GM19239 (cell line): ENCODE measurements around the gene TNNI3K.

Experiments used
- DNase-seq: peaks from one replicate; pipeline ENCODE4 v3.0.0; 2011; ENCODE audit warnings: low spot score; ENCODE audit not compliant: insufficient read length
- FAIRE-seq: peaks from 2 replicates; lab custom pipeline; 2011; peaks lifted over from hg19 to GRCh38; lab: Jason Lieb, UNC

Gene TNNI3K

DNA sequence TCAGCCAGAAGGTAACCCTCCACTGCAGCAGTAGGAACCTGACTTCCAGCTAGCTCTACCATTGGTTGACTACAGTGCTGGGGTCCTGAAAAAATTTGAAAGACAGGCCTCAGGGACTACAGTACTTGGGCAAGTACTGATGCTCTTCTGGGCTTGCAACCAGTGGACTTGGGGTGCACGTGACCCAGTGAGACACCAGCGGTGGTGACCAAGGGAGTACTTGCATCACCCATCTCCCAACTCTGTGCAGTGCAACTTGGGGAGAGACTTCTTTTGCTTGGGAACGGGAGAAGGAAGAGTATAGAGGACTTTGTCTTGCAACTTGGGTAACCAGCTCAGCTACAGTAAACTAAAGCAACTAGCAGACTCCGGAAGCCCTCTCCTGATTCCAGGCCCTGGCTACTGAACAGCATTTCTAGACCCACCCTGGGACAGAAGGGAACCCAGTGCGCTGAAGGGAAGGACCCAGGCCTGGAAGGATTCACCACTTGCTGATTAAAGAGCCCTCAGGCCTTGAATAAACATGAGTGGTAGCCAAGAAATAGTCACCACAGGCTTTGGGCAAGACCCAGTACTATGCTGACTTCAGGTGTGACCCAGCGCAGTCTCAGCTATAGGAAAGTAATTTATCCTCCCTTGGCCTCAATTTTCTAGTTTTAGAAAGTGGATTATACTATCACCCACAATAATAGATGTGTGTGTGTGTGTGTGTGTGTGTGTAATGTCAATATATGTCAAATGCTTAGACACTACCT is 45.6 kb downstream of the TNNI3K start:
- DNase-seq (no peak), FAIRE-seq (no peak)

DNA sequence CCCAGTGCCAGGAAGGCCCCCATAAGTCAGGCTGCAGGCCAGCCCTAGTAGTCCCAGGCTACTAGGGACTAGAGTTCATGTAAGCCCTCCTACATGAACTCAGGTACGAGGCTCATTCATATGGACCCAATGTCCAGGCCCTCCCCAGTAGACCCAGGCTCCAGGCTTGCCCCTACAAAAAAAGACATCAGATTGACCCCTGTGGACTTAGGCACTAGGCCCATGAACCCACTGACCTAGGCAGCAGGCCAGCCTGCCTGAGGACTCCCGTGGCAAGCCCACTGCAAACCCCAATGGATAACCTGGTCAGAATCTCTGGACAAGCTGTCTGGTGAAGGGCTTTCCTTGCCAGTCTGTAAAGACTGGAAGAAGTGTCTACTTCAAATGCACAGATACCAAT is 51.2 kb downstream of the TNNI3K start:
- FAIRE-seq (no peak), DNase-seq (no peak)

DNA sequence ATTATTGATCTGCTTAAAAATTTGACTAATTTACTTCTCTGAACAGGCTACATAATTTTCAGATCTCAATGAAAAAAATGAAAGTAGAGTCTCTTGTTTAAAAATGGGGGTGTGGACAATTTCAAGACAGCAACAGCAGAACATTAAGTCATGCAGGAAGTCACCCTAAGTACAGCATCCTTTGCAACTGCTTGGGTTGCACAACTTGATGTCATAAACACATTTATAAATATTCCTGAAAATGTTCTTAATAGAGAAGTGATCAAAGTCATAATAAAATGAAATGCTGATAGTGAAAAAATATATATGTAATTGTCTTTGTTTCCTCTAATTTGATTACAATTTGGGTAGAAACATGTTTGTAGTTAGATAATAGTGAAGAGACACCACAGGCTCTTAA is 79.3 kb downstream of the TNNI3K start:
- no peak for FAIRE-seq
- DNase-seq, result no peak

DNA sequence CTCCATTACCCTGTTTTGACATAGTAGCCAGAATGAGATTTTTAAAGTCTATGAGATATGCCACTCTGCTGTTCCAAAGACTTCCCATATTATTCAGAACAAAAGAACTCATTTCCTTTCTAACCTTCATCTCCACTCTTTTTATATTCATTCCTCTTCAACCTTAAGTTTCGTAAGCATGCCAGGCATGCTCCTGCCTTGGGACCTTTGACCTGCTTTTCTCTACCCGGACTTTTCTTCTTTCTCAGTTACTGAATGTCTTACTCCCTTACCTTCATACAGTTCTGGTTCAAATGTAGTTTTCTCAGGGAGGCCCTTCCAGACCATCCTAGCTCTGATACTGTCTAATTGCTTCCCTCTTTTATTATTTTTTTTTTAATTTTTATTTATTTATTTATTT is 81.1 kb downstream of the TNNI3K start:
- DNase-seq (no peak), FAIRE-seq (no peak)

DNA sequence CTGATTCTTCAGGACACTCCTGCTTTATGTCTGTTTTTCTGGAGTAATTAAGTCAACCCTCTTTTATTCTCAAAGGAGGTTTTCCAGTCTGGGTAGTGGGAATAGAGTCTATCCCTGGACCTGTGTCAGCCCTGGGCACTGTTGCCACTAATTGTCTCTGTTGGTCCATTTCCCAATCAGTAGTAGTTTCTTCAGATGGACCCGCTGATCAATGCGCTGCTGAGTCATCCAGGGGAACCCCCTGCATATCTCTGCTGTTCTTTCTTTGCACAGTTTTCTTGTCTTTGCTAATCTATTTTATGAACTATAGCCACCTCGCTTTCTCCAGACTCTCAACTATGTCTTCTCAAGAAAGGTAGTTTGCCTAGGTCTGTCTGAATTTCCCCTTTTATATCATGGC is 82.5 kb downstream of the TNNI3K start:
- FAIRE-seq, result no peak

DNA sequence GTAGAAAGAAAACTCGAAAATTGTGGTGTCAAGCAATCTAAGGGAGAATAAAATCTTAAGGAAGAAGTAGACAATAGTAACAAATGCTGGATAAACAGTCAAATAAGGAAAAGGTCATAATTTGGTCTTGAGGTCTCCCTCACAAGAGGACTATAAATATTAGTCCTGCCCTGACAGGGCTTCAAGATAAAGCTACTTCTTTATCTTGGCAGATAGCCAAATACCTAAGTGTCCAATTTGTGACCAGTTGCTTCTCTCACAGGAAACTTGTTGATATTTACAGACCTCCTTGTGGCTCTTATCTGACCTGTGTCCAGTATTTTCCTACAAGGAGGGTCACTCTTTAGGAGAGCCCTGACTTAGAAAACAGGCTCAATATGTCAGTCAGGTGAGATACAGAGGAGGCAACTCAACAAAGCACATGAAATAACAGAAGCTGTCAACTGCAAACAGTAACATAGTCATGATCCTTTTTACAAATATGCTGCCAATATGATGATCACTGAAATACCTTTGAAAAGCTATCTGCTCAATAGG is 88.8 kb downstream of the TNNI3K start:
- FAIRE-seq, result no peak
- DNase-seq, result no peak

More for the DNA sequence above, 82.5 kb downstream of the TNNI3K start:
- no peak for DNase-seq

DNA sequence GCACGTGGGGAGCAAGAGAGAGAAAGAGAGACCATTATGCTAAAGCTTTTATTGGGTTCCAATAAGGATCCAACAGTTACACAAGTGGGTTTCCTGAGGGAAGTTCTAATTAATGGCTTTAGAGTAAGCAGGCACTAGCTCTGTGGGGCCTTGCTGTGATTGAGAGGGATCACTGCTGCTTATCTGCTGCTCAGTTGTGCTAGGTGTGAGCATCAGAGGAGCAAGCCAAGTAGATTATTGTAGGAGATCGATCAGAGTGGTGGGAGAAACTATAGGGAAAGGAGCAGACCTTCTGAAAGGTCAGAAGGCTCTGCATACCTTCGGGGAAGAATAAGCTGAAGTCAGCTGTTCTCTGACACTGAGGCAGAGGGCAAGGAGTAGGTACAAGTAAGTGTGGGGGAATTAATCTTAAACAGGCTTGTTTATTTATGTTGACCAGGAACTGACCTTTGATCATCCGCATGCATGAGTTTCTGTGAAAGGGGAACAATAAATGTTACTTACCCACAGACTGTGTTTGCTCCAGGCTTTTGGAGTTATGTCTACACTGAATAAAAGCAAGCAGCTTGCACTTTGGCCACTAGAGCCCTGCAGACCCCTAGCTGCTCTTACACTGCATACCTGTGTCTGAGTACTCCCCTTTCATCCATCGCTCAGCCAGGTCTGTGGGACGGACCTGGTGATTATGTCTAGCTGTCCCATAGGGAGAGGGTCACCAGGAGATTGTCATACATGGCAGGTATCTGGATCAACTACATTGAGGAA is 89.7 kb downstream of the TNNI3K start:
- no peak for FAIRE-seq
- no peak for DNase-seq

DNA sequence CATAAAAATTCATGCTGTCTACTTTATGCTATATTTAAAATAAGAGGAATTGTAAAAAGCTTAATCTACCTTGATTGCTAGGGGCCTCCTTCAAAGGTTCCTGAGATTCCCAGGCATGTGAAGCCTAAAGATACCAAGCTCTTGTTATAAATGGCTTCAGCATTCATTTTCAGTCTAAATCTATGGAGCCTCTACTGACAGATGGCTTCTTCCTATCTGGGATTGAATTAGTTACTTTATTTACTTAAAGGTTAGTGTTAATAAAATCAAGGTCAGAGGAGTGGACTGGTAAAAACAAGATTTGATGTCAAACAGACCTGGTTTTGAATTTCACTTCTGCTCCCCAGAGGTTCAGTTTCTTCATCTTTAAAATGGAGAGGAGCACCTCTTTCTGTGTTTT is 93.7 kb downstream of the TNNI3K start:
- FAIRE-seq, result no peak
- no peak for DNase-seq

DNA sequence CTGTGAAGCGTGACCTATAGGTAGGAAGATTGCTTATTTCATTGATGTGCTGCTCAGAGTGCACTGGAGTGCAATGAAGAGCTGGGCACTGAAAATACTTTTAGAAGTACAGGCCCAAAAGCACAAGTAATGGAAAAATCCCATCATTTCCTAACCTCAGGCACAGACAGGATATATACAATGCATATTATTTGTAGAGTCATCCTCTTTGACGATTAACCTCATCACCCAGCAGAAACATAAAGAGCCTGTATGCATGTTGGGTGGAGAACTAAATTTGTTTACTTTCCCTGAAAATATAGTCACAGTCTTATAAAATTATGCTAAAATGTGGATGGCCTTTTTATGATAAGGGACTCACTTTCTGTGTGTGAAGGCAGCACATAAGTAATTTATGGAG is 98.1 kb downstream of the TNNI3K start:
- FAIRE-seq (no peak), DNase-seq (no peak)

DNA sequence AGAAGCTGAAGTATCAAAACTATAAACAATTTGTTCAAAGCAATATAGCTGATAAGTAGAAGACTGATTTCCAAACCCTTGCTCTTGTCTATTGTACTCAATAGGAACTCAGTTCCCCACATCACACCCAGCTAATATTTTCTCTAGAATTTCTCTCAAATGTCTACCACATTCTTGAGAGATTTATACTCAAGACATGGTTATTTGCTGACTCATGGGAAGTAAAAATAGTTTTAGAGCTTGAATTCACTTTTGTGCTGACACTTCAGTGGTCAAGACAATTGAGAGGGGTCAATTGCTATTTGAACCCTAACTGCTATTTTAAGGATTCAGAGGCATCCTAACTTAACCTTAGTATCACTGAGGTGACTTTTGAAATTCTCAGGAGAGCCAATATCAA is 99.0 kb downstream of the TNNI3K start:
- FAIRE-seq (no peak), DNase-seq (no peak)

DNA sequence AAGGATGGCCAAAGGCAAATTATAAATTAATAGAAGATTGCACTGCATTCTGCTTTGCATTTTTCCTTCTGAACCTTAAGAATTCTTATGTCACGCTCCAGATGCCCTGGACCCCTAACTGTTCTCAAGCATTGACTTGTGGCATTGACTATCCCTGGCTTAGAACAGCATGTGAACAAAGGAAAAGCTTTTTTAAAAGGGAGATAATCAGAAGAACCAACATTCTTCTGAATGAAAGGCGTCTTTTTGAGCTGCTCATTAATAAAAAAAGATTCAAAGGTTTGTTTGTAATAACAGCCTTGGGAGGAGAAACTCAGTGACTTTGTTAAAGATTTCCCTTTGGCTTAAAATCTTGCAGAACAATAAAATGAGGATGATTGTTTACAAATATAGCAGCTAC is 105.5 kb downstream of the TNNI3K start:
- DNase-seq (no peak), FAIRE-seq (no peak)

DNA sequence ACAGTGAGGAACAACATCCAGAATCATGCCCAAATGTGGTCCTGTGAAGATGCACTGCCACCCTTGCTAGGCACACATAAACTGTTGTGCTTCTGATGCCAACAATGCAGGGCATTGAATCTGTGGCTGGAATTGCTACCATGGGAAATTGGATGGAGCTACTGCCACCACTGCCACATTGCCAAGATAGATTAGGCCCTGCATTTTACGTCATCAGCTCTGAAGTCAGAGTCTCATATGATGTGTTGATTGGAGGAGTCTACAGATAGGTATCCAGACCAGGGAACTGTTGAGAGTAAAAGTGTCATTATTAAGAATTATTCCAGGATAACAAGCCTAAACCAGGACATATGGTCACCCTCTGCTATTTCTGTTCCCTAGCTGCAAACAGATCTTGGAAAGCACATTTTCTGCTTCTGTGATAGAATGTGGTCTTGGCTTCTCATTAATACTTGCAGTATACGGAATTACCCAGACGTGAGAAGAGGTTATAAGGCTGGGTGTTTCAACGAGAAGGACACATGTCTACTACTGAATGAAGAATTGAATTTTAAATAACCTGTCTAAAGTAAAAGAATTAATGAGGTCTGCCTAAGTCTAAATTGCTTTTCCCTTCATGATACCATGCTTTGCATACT is 106.6 kb downstream of the TNNI3K start:
- DNase-seq (no peak), FAIRE-seq (no peak)

DNA sequence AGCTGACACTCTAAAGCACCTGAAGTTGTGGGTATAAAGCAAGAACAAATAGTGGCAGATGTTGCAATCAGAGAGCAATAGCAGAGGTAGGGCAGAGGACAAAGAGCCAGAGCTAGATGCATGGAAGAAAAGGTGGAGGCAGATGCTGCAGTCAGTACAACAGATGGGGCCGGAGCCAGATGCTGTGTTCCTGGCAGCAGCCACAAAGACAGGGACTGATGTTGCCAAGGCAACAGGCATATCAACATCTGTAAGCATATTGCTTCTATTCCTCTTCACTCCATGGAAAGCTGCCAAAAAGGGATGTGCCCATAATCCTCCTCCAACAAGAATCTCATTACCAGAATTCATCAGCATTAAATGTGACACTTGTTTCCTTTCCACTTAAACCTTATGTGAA is 108.0 kb downstream of the TNNI3K start:
- DNase-seq, result no peak
- no peak for FAIRE-seq

DNA sequence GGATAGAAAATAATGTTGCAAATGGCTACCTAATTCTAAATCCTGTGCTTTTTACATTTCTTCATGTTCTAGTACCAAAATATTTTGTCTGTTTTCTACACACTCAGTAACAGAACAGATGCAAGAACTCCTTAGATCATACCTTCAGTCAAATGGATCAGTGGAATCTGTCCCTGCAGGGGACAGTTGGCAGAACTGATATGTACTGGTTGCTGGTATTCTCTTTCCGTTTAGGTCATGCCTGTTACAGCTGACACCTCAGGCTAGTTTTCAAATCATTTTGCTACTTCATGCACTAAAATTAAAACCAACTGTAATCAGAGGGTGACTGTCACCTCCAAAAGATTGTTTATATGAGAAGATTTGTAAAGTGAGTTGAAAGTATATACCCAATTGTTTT is 109.2 kb downstream of the TNNI3K start:
- FAIRE-seq, result no peak
- no peak for DNase-seq

DNA sequence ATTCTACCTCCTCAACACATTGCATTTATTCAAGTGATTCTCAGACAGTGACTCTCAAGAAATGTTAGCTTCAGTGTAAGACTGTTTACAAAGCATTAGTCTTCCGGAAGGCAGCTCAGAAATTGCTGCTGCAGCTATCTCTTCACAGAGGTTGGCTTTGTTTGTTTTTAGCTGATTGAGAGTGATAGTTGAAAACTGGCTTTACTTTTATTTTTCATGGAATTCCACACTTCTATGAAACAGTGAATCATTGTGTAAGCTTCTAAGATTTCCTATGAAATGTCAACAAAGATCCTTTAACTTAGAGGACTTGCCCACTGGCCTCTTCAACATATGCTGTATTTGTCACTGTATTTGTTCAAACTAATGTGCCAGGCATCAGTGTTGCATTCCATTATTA is 121.3 kb downstream of the TNNI3K start:
- DNase-seq (no peak), FAIRE-seq (no peak)

DNA sequence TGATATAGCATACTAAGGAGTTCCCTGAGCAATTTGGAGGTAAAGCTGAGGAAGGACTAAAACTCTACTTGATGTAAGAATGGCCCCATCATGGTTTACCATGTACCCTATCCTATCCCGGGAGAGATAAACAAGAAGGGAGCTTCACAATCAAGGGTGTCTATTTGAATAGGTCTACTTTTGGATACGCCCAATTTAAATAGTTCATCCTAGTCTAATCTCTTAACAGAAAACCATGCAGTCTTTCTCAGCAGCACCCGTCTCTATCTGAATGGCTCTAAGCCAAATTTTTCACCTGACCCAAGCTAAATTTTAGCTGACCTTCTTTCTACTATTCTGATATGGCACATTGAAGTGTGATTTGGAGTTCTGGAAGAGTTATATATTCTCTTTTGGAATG is 122.0 kb downstream of the TNNI3K start:
- DNase-seq, result no peak
- FAIRE-seq, result no peak

DNA sequence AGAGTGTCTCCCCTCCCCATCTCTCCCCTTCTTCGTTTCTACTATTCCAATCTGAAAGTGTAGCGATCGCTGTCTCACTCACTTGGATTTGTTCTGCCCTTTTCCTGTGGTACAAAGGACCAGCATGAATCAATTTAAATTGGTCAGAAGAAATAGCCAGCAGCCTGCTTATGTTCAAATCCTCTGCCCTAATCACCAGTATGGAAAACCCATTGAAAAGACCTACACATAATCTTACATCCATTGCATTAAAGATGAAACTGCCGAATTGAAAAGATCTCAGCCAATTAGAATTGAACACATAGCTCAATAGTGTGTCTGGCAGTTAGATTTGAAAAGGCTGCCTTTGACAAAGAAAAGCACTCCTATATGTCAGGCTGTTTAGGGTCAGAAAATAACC is 122.6 kb downstream of the TNNI3K start:
- FAIRE-seq (no peak), DNase-seq (no peak)

DNA sequence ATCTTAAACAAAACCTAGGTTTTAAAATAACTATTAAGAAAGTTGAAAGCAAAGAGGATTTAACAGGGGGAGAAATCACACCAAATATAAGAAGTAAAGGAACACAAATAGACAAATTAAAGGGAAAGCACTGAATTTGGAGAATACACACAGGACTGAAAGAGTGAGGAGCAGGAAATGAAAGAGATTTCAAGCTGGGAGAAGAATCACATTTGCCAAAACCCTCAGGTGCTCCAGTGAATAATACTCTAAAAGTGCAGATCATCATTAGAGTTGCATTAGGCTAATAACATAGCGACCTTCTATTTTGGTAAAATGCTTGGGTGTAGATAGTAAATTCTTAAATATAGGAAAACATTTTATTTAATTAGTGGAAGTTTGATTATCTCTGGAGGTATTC is 127.5 kb downstream of the TNNI3K start:
- FAIRE-seq, result no peak
- DNase-seq, result no peak

DNA sequence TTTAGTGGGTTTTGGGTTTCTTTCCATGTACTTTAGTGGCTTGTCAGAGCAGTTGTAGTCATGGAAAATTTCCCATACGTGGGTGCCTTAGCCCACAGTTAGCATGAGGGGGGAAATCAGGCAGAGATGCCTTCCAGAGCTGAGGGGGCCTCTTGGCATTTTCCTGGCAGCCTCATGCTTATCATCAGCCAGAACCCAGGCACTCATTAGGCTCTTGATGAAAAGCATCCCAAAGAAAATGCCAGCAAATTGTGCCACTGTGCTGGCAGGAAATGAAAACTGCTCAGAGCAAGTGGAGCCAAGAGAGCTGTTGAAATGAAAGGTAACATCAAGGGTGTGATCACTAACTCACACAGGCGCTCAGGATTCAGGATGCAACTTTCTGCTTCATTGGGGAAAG is 128.0 kb downstream of the TNNI3K start:
- FAIRE-seq (no peak), DNase-seq (no peak)

DNA sequence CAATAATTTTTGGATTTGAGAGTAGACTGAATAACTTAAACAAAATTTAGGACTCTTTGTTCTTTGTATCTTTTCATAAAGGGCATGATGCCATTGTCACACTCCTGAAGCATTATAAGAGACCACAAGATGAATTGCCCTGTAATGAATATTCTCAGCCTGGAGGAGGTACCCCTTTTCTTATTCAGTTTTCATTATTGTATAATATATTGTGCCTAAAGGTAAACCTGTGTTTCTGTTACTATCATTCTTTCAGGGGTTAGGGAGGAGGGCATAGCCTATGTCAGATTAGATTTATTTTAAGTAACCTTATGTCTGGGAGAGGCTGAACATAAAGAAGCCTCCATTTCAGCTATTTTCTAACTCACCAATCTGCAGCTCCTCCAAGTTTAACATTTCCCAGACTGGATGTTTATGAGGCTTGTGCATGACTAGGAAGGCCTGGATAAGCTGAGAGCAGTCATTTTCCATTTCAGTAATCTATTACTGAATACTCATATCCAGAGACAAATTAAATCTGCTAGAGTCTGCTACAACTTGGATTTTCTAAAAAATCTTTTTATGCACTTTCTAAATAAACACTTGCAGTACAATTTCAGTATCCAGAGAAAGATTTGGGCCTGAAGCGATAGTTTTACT is 132.1 kb downstream of the TNNI3K start:
- FAIRE-seq, result no peak
- DNase-seq, result no peak

DNA sequence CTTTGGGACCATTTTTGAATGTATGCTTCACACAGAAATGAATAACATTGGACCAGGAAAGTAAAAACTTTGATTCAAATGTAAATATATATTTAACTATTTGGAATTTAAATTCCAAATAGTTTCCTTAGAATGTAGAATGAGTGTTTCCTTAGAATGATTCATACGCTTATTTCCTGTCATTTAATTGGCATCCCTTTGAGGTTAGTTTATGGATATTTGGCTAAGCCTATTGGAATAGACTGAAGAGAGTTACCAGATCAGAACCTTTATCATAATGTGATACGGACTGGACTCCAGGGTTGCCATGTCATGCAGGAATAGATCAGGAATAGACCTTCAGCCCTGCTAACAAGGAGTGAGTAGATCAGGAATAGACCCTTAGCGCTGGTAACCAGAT is 133.1 kb downstream of the TNNI3K start:
- DNase-seq, result no peak
- no peak for FAIRE-seq
